GM12878 (cell line): Measurements from ENCODE around the gene OSGEPL1. TPM values are rescaled to one million over a fixed set of nuclear protein-coding genes. Genes with fewer than 3 reads are reported as not detected.

ENCODE experiments used
- BACH1 ChIP-seq: fragments of 450-650 bp; IDR thresholded peaks from 2 replicates; pipeline ENCODE4 v1.6.1; 2017; ENCODE audit warnings: mild to moderate bottlenecking, borderline replicate concordance
- CEBPB ChIP-seq, 2 experiments: fragments of 150-350 bp in 1 of 2; IDR thresholded peaks; 2 replicates each; pipeline ENCODE4 v1.6.1; 2012 to 2014; ENCODE audit warnings: low read depth in 2 of 2, low read length in 2 of 2, borderline replicate concordance in 1 of 2, inconsistent platforms in 1 of 2
- CHD1 ChIP-seq: IDR thresholded peaks from 2 replicates; pipeline ENCODE4 v1.6.1; 2012; ENCODE audit warnings: low read depth, low read length, improper control_type of control experiment
- CREM ChIP-seq: IDR thresholded peaks from 2 replicates; pipeline ENCODE4 v1.6.1; 2014; ENCODE audit warnings: antibody characterized with exemption, low read depth
- ESRRA ChIP-seq: IDR thresholded peaks from 2 replicates; pipeline ENCODE4 v1.6.1; 2012; ENCODE audit warnings: mild to moderate bottlenecking, low read length, improper control_type of control experiment
- HDAC2 ChIP-seq: fragments of 200-600 bp; sonication (generic); IDR thresholded peaks from 2 replicates; pipeline ENCODE4 v1.6.1; 2017
- MXI1 ChIP-seq: fragments of 150-350 bp; IDR thresholded peaks from 2 replicates; pipeline ENCODE4 v1.6.1; 2011; ENCODE audit warnings: low read depth, mild to moderate bottlenecking, inconsistent platforms, low read length, improper control_type of control experiment
- PAX5 ChIP-seq: IDR thresholded peaks from 2 replicates; pipeline ENCODE4 v1.6.1; 2011; ENCODE audit warnings: low read depth, low read length, borderline replicate concordance
- PAX8 ChIP-seq: fragments of 450-650 bp; IDR thresholded peaks from 2 replicates; pipeline ENCODE4 v1.6.1; 2017; ENCODE audit warnings: mild to moderate bottlenecking, moderate library complexity
- SMAD1 ChIP-seq: fragments of 450-650 bp; IDR thresholded peaks from 2 replicates; pipeline ENCODE4 v1.6.1; 2018; ENCODE audit warnings: mild to moderate bottlenecking, low read depth; ENCODE audit not compliant: partially characterized antibody
- SREBF1 ChIP-seq: IDR thresholded peaks from 2 replicates; pipeline ENCODE4 v1.6.1; 2012; ENCODE audit warnings: mild to moderate bottlenecking, low read length
- WRNIP1 ChIP-seq: IDR thresholded peaks from 2 replicates; pipeline ENCODE4 v1.6.1; 2011; ENCODE audit warnings: low read depth, low read length, improper control_type of control experiment, borderline replicate concordance
- ZBTB4 ChIP-seq: fragments of 450-650 bp; formaldehyde crosslinking; IDR thresholded peaks from 2 replicates; pipeline ENCODE4 v1.4.0; 2022; ENCODE audit warnings: mild to moderate bottlenecking, moderate library complexity
- ZNF24 ChIP-seq: fragments of 450-650 bp; IDR thresholded peaks from 2 replicates; pipeline ENCODE4 v1.6.1; 2017; ENCODE audit warnings: antibody characterized with exemption, mild to moderate bottlenecking
- ZSCAN29 ChIP-seq: fragments of 450-650 bp; IDR thresholded peaks from 2 replicates; pipeline ENCODE4 v1.6.1; 2017; ENCODE audit warnings: mild to moderate bottlenecking, moderate library complexity
- polyA plus RNA-seq, 11 experiments: library from polyadenylated mRNA; depleted of rRNA in 4 of 11; unstranded in 6 of 11; stranded (reverse) in 5 of 11; fragments of >200 nt; fragmentation: Nextera tagmentation in 4 of 11; fragmentation: Illumina TruSeq in 1 of 11; extraction: Ambion mirVana in 4 of 11; extraction: Trizol in 1 of 11; gene quantifications; 1 replicate in 1 of 11; 2 replicates in 10 of 11; pipeline versions ENCODE4 v1.2.1 to v1.2.3, GENCODE V29; 2011 to 2016; ENCODE audit warnings: inconsistent platforms in 2 of 11, missing spikeins in 2 of 11, low read depth in 1 of 11
- total RNA-seq, 4 experiments: library from RNA; depleted of rRNA in 3 of 4; stranded (reverse); fragments of >200 nt in 3 of 4; fragmentation: Illumina TruSeq in 1 of 4; extraction: Trizol in 1 of 4; gene quantifications; 2 replicates each; pipeline versions ENCODE4 v1.2.1 to v1.2.3, GENCODE V29; 2013 to 2021
- TF ChIP-seq, protein P1 (sequence below): IDR thresholded peaks from 2 replicates; pipeline ENCODE4 v1.6.1; 2012; ENCODE audit warnings: low read depth, low read length, improper control_type of control experiment
- TF ChIP-seq, protein P2 (sequence below): fragments of 450-650 bp; IDR thresholded peaks from 2 replicates; pipeline ENCODE4 v1.6.1; 2017; ENCODE audit warnings: mild to moderate bottlenecking
- TF ChIP-seq, protein P3 (sequence below), 3 experiments: IDR thresholded peaks in 2 of 3; conservative IDR thresholded peaks in 1 of 3; 2 replicates each; pipeline ENCODE4 v1.5.1; 2011; ENCODE audit warnings: low read depth in 3 of 3, low read length in 3 of 3, mild to moderate bottlenecking in 3 of 3, control low read depth in 2 of 3, moderate library complexity in 2 of 3, inconsistent platforms in 1 of 3, mixed read lengths in 1 of 3; ENCODE audit not compliant: control insufficient read depth in 2 of 3, insufficient read depth in 1 of 3; ENCODE audit errors: extremely low read depth in 1 of 3

Gene OSGEPL1
- total and polyA plus RNA-seq, 10 of the 15 experiments (the other 5 are each of a cell fraction or from before 2014, with no cell fraction given) = 6.7 to 18.0 (median 9.4) TPM

GRCh38 chr2:189783927-189784867 is 21.6 kb upstream of the OSGEPL1 start, which contains the start of the genes ORMDL1 and PMS1 (continued):
- no peak for TF ChIP-seq ZBTB4
- TF ChIP-seq CHD1 = no peak
- TF ChIP-seq ESRRA = no peak
- no peak for TF ChIP-seq SMAD1
- TF ChIP-seq ZSCAN29 = peak; percentile 55; the same call in 1 of the 2 replicates
- TF ChIP-seq HDAC2 = no peak
- TF ChIP-seq, protein P1, sequence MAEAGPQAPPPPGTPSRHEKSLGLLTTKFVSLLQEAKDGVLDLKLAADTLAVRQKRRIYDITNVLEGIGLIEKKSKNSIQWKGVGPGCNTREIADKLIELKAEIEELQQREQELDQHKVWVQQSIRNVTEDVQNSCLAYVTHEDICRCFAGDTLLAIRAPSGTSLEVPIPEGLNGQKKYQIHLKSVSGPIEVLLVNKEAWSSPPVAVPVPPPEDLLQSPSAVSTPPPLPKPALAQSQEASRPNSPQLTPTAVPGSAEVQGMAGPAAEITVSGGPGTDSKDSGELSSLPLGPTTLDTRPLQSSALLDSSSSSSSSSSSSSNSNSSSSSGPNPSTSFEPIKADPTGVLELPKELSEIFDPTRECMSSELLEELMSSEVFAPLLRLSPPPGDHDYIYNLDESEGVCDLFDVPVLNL = peak; percentile 53; the same call in 1 of the 2 replicates
- peak; percentile 84 for TF ChIP-seq CREM
- peak; percentile 18 for TF ChIP-seq BACH1
- TF ChIP-seq, protein P2, sequence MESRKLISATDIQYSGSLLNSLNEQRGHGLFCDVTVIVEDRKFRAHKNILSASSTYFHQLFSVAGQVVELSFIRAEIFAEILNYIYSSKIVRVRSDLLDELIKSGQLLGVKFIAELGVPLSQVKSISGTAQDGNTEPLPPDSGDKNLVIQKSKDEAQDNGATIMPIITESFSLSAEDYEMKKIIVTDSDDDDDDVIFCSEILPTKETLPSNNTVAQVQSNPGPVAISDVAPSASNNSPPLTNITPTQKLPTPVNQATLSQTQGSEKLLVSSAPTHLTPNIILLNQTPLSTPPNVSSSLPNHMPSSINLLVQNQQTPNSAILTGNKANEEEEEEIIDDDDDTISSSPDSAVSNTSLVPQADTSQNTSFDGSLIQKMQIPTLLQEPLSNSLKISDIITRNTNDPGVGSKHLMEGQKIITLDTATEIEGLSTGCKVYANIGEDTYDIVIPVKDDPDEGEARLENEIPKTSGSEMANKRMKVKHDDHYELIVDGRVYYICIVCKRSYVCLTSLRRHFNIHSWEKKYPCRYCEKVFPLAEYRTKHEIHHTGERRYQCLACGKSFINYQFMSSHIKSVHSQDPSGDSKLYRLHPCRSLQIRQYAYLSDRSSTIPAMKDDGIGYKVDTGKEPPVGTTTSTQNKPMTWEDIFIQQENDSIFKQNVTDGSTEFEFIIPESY = no peak
- TF ChIP-seq WRNIP1 = no peak
- no peak for TF ChIP-seq CEBPB (IDR thresholded peaks at IDR 0.05; ENCODE audit: borderline replicate concordance in 1 of 2, low read depth in 2 of 2, low read length in 2 of 2)
- TF ChIP-seq MXI1 = peak; percentile 94
- no peak for TF ChIP-seq ZNF24
- TF ChIP-seq PAX8 = no peak
- no peak for TF ChIP-seq PAX5
- no peak for TF ChIP-seq SREBF1
- TF ChIP-seq, protein P3, sequence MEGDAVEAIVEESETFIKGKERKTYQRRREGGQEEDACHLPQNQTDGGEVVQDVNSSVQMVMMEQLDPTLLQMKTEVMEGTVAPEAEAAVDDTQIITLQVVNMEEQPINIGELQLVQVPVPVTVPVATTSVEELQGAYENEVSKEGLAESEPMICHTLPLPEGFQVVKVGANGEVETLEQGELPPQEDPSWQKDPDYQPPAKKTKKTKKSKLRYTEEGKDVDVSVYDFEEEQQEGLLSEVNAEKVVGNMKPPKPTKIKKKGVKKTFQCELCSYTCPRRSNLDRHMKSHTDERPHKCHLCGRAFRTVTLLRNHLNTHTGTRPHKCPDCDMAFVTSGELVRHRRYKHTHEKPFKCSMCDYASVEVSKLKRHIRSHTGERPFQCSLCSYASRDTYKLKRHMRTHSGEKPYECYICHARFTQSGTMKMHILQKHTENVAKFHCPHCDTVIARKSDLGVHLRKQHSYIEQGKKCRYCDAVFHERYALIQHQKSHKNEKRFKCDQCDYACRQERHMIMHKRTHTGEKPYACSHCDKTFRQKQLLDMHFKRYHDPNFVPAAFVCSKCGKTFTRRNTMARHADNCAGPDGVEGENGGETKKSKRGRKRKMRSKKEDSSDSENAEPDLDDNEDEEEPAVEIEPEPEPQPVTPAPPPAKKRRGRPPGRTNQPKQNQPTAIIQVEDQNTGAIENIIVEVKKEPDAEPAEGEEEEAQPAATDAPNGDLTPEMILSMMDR (IDR thresholded peaks at IDR 0.05 in 2 of 3, conservative IDR thresholded peaks at IDR 0.05 in 1 of 3; ENCODE audit: control insufficient read depth in 2 of 3, extremely low read depth in 1 of 3, insufficient read depth in 1 of 3, low read depth in 3 of 3, low read length in 3 of 3) = no peak
